ENCODE measurements around the gene UGT1A4. TPM values are rescaled to one million over a fixed set of nuclear protein-coding genes. Genes with fewer than 3 reads are reported as not detected.

Gene UGT1A4
- total and polyA plus RNA-seq, 9 of the 15 experiments (the other 6 are each of a cell fraction or from before 2014, with no cell fraction given): not detected

DNA sequence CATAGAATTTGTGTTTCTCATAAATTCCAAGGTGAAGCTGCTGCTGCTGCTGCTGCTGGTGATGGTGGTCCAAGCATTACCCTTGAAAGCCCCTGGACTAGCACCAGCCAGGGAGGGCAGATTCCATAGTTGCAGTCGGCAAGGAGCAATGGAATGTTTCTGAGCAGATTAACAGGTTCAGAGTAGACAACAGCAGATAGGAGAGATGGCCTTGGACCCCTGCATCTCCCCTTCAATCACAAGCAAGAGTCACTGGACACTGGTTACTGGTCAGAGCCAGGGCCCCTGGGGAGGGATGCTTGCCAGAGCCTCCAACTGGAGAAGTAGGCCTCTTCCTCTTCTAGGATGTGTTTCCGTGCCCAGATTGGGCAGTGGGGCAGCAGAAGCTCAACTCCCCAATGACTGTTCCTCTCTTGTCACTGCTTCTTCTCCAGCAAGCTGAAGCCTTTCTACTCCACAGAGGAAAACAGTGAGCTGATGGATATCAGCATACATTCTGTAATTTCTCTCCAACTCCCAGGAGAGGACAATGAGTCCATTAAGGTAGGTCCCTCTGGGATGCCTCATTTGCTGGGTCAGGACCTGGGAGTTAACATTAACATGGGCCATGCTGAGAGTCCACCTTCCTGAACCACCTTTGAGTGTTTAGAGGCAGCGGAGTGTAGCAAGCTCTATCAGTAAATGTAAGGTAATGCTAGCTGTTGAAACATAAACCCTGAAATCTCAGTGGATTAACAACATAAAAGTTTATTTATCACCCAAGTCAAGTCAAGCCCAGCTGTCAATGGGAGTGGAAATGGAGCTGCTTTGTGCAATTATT, 94.9 kb downstream of the UGT1A4 start (continued):
- TF ChIP-seq, protein P1, sequence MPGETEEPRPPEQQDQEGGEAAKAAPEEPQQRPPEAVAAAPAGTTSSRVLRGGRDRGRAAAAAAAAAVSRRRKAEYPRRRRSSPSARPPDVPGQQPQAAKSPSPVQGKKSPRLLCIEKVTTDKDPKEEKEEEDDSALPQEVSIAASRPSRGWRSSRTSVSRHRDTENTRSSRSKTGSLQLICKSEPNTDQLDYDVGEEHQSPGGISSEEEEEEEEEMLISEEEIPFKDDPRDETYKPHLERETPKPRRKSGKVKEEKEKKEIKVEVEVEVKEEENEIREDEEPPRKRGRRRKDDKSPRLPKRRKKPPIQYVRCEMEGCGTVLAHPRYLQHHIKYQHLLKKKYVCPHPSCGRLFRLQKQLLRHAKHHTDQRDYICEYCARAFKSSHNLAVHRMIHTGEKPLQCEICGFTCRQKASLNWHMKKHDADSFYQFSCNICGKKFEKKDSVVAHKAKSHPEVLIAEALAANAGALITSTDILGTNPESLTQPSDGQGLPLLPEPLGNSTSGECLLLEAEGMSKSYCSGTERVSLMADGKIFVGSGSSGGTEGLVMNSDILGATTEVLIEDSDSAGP (CRISPR knock-in tag; IDR thresholded peaks at IDR 0.05): no peak

DNA sequence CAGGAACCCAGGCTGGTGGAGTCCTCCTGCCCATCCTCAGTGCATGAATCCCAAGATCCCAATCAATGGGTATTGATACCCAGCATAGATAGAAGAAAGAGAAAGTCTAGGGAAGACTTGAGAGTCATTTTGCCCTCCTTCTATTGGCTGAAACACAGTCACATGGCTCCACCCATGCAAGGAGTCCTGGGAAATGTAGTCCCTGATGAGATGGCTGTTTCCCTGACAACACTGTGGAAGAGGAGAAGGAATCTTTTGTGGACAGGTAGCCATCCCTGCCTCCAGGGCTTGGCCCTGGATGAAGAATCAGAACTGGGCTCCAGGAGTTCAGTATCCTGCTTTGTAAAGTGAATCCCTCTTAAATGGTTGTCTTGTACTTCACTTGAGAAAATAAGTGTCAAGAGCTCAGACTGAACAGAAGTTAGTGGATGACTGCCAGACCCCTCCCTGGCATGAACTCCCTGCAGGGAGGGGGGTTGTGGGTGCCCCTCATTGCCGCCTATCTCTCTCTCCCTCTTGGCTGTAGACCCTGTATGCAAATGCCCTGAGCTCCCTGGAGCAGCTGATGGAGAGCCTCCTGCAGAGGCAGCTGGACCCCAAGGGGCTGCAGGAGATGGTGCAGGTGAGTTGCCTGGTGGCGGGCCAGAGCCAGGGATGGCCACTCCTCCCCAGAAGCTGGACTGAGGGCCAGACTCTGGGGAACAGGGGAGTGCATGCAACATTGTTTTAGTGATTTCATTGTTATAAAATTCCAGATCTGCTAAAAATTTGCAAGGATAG, 95.7 kb downstream of the UGT1A4 start:
- no peaks in the 10 kb centered on the region for H3K79me2 ChIP-seq (ENCODE audit: control insufficient read depth, insufficient read depth, low read length)
- BruUV-seq (replicated peaks): no TSS peak
- H3K9me3 ChIP-seq (replicated peaks; ENCODE audit: control insufficient read depth, insufficient read depth, low read depth, low read length): no peaks in the 10 kb centered on the region
- H3K36me3 ChIP-seq (ENCODE audit: control insufficient read depth, insufficient read depth, low read length): no peaks in the 10 kb centered on the region
- no peak overlapping the region for H3K4me3 ChIP-seq
- H2AFZ ChIP-seq (ENCODE audit: low read depth, low read length): no peak overlapping the region
- WGBS (ENCODE audit: insufficient coverage, low coverage, missing lambda C conversion rate): 0% methylated on average over 1 of the region's 2 CpGs
- ATAC-seq (peak; percentile 83), DNase-seq (ENCODE audit: extremely low read depth in 1 of 4, low spot score in 3 of 4) (peak in 3 of 4 experiments; percentile 31 to 53 (median 33)), FAIRE-seq (peak; percentile 46)
- H3K4me1 ChIP-seq (replicated peaks in 1 of 2; ENCODE audit: control insufficient read depth in 2 of 2, insufficient read depth in 2 of 2, low read length in 2 of 2): no peaks in the 10 kb centered on the region; a peak in 1 of 5 replicates
- CTCF ChIA-PET (ENCODE audit: low intra/inter-chr PET ratio): no interaction called here
- H3K4me2 ChIP-seq (ENCODE audit: insufficient read depth, low read length): no peak overlapping the region
- no peaks in the 10 kb centered on the region for H4K20me1 ChIP-seq (replicated peaks; ENCODE audit: control insufficient read depth, insufficient read depth, low read length)
- in situ Hi-C loops (cut with MboI) (no loop called here), intact Hi-C loops (cut with micrococcal nuclease) (no loop called here)
- peaks cover 2 to 25% of the 10 kb centered on the region in 2 experiments; a peak in 3 of 5 replicates for H3K27me3 ChIP-seq (ENCODE audit: control insufficient read depth in 2 of 2, insufficient read depth in 2 of 2, low read length in 2 of 2)
- H3K9ac ChIP-seq (ENCODE audit: insufficient read depth in 1 of 2, low read depth in 2 of 2, low read length in 2 of 2): no peak overlapping the region
- H3K27ac ChIP-seq (ENCODE audit: extremely low read depth, low read depth, low read length): no peak overlapping the region
- POLR2A ChIA-PET: interaction anchor here (0.6 to 0.7 kb wide), 2 partner anchors 166 to 421 kb away, joined by 3 to 4 read pairs; no protein-coding TSS in a partner anchor
- no peaks in the 10 kb centered on the region for H3K9me1 ChIP-seq (ENCODE audit: control insufficient read depth, insufficient read depth, low read length)
- TF ChIP-seq HCFC1 (IDR thresholded peaks at IDR 0.05; ENCODE audit: low read depth, low read length) (peak; percentile 80), TAF9B (IDR thresholded peaks at IDR 0.05; ENCODE audit: partially characterized antibody) (no peak), RFX1 (IDR thresholded peaks at IDR 0.05) (peak; percentile 77), ZNF551 (CRISPR knock-in tag; IDR thresholded peaks at IDR 0.05) (no peak), ZNF143 (CRISPR knock-in tag; IDR thresholded peaks at IDR 0.05) (peak; percentile 74), ARID4B (CRISPR knock-in tag; IDR thresholded peaks at IDR 0.05) (no peak), FOS (IDR thresholded peaks at IDR 0.05; ENCODE audit: extremely low read depth, insufficient read length) (peak; percentile 6), SIX5 (IDR thresholded peaks at IDR 0.05; ENCODE audit: borderline replicate concordance in 1 of 2, insufficient read depth in 1 of 2, low read depth in 1 of 2, low read length in 2 of 2) (peak; percentile 45 to 51; a peak in 3 of 4 replicates), RAD51 (IDR thresholded peaks at IDR 0.05; ENCODE audit: borderline replicate concordance, low read depth) (peak; percentile 67; the same call in 1 of the 2 replicates)
- TF ChIP-seq, protein P2, sequence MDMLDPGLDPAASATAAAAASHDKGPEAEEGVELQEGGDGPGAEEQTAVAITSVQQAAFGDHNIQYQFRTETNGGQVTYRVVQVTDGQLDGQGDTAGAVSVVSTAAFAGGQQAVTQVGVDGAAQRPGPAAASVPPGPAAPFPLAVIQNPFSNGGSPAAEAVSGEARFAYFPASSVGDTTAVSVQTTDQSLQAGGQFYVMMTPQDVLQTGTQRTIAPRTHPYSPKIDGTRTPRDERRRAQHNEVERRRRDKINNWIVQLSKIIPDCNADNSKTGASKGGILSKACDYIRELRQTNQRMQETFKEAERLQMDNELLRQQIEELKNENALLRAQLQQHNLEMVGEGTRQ (CRISPR knock-in tag; IDR thresholded peaks at IDR 0.05): peak; percentile 90

Data from K562 (cell line).